ENCODE results near the gene DLG2.
A peak's percentile ranks its signal among the peaks of the same experiment; 100 is the strongest.

The DLG2 gene

GRCh38 chr11:83511646-83512045 lies 2115.5 kb downstream of the DLG2 start:
- TF ChIP-seq CTCF (IDR thresholded peaks at IDR 0.05; ENCODE audit: insufficient read depth, low read length) (no peak), POLR2AphosphoS5 (IDR thresholded peaks at IDR 0.05; ENCODE audit: low read depth) (no peak), GABPA (IDR thresholded peaks at IDR 0.05; ENCODE audit: low read depth) (no peak), REST (IDR thresholded peaks at IDR 0.05; ENCODE audit: insufficient replicate concordance, low read depth) (no peak), SPI1 (IDR thresholded peaks at IDR 0.05; ENCODE audit: borderline replicate concordance, low read depth) (no peak)
- Histone ChIP-seq H3K4me3 (replicated peaks; ENCODE audit: insufficient read depth, low read length) (no peak overlapping the region), H3K27me3 (ENCODE audit: insufficient read depth, poor library complexity, severe bottlenecking) (no peaks in the 10 kb centered on the region), H3K27ac (replicated peaks) (no peak overlapping the region)
- DNase-seq (ENCODE audit: low read depth in 1 of 2, low spot score in 1 of 2) = no peak

GRCh38 chr11:83510530-83511460 lies 2116.3 kb downstream of the DLG2 start:
- H3K4me3 ChIP-seq (replicated peaks; ENCODE audit: insufficient read depth, low read length) = no peak overlapping the region
- H3K27me3 ChIP-seq (ENCODE audit: insufficient read depth, poor library complexity, severe bottlenecking) = no peaks in the 10 kb centered on the region
- DNase-seq (ENCODE audit: low read depth in 1 of 2, low spot score in 1 of 2) = no peak
- TF ChIP-seq CTCF (IDR thresholded peaks at IDR 0.05; ENCODE audit: insufficient read depth, low read length) = no peak
- no peak for TF ChIP-seq GABPA (IDR thresholded peaks at IDR 0.05; ENCODE audit: low read depth)
- TF ChIP-seq POLR2AphosphoS5 (IDR thresholded peaks at IDR 0.05; ENCODE audit: low read depth) = no peak
- TF ChIP-seq SPI1 (IDR thresholded peaks at IDR 0.05; ENCODE audit: borderline replicate concordance, low read depth) = no peak
- no peak overlapping the region for H3K27ac ChIP-seq (replicated peaks)

GRCh38 chr11:83508804-83509203 lies 2118.3 kb downstream of the DLG2 start:
- no peak overlapping the region for H3K4me3 ChIP-seq (replicated peaks; ENCODE audit: insufficient read depth, low read length)
- H3K27me3 ChIP-seq (ENCODE audit: insufficient read depth, poor library complexity, severe bottlenecking) = no peaks in the 10 kb centered on the region
- peak overlapping the region; percentile 45 for H3K27ac ChIP-seq (replicated peaks)
- no peak for TF ChIP-seq REST (IDR thresholded peaks at IDR 0.05; ENCODE audit: insufficient replicate concordance, low read depth)
- no peak for TF ChIP-seq GABPA (IDR thresholded peaks at IDR 0.05; ENCODE audit: low read depth)
- TF ChIP-seq SPI1 (IDR thresholded peaks at IDR 0.05; ENCODE audit: borderline replicate concordance, low read depth) = no peak
- no peak for TF ChIP-seq POLR2AphosphoS5 (IDR thresholded peaks at IDR 0.05; ENCODE audit: low read depth)
- TF ChIP-seq CTCF (IDR thresholded peaks at IDR 0.05; ENCODE audit: insufficient read depth, low read length) = no peak
- DNase-seq (ENCODE audit: low read depth in 1 of 2, low spot score in 1 of 2) = peak; percentile 47 to 49
